Fibroblast of lung (primary cell): ENCODE data around the gene XRCC3.

Experiments
- CTCF ChIP-seq, 2 donors: IDR thresholded peaks in 1 of 2; conservative IDR thresholded peaks in 1 of 2; 1 replicate in 1 of 2; 2 replicates in 1 of 2; pipeline ENCODE4 v1.5.1; 2011 to 2012; ENCODE audit warnings: low read length in 2 of 2, control low read depth in 1 of 2, inconsistent platforms in 1 of 2, low read depth in 1 of 2, mild to moderate bottlenecking in 1 of 2
- EZH2 ChIP-seq: IDR thresholded peaks from 2 replicates; pipeline ENCODE4 v1.5.1; 2012; ENCODE audit warnings: low read length, control low read depth, mild to moderate bottlenecking; ENCODE audit errors: missing control alignments

- TF ChIP-seq EZH2 = no peak
- TF ChIP-seq CTCF (conservative IDR thresholded peaks at IDR 0.05 in 1 of 2, IDR thresholded peaks at IDR 0.05 in 1 of 2; ENCODE audit: low read depth in 1 of 2, low read length in 2 of 2) = no peak
Measured at GRCh38 chr14:103687712-103688111, 27.5 kb downstream of the XRCC3 start.
